ENCODE data around the gene RPAP3. TPM values are rescaled to one million over a fixed set of nuclear protein-coding genes. Genes with fewer than 3 reads are reported as not detected.

The RPAP3 gene
- total RNA-seq, 1 experiment from 2014 or later, result 48.9 TPM

GRCh38 chr12:47686645-47687240, 19.1 kb downstream of the RPAP3 start:
- H3K56ac ChIP-seq (ENCODE audit: insufficient read length, low read depth, low read length), result no peak overlapping the region
- H3K9me3 Mint-ChIP-seq, result no peaks in the 10 kb centered on the region
- no peak overlapping the region for H3K14ac ChIP-seq (ENCODE audit: insufficient read depth, low read length)
- no peak overlapping the region for H4K8ac ChIP-seq (replicated peaks; ENCODE audit: insufficient read length, low read depth, low read length)
- peaks cover under 1 to 34% (median 13%) of the 10 kb centered on the region in 3 experiments; a peak in 6 of 7 replicates for H3K36me3 Mint-ChIP-seq (ENCODE audit: insufficient read depth in 1 of 3, low read depth in 3 of 3)
- no peaks in the 10 kb centered on the region for H3K27me3 Mint-ChIP-seq (ENCODE audit: low read depth)
- no peak overlapping the region for H3K4me3 Mint-ChIP-seq
- TF ChIP-seq CTCF (conservative IDR thresholded peaks at IDR 0.05), result peak; percentile 71
- no peaks in the 10 kb centered on the region for H3K27me3 ChIP-seq (ENCODE audit: insufficient read depth, low read length)
- H4K91ac ChIP-seq (ENCODE audit: insufficient read length, low read depth, low read length), result no peak overlapping the region
- no peak overlapping the region for H2BK12ac ChIP-seq (ENCODE audit: insufficient read length, low read depth, low read length)
- no peak overlapping the region for H3K27ac Mint-ChIP-seq
- H3K27ac ChIP-seq (ENCODE audit: insufficient read length, low read depth, low read length), result no peak overlapping the region
- H3T11ph ChIP-seq (ENCODE audit: low read length), result no peak overlapping the region
- H3K4me2 ChIP-seq (ENCODE audit: insufficient read depth, insufficient read length, low read length), result no peak overlapping the region
- H2BK5ac ChIP-seq (ENCODE audit: insufficient read length, low read length), result no peak overlapping the region
- H3K4ac ChIP-seq (ENCODE audit: low read depth, low read length), result no peak overlapping the region
- no peak overlapping the region for H2AK5ac ChIP-seq (ENCODE audit: insufficient read length, low read length)
- H3K18ac ChIP-seq (ENCODE audit: insufficient read length, low read depth, low read length), result no peak overlapping the region
- no peak for DNase-seq
- no peaks in the 10 kb centered on the region for H3K9me3 ChIP-seq (ENCODE audit: control insufficient read depth, low read depth, low read length)
- no peak overlapping the region for H3K9ac ChIP-seq (ENCODE audit: extremely low read depth, insufficient read length, low read length)
- no peak overlapping the region for H2BK15ac ChIP-seq (ENCODE audit: low read depth, low read length)
- H3K79me1 ChIP-seq (ENCODE audit: insufficient read depth, low read depth, low read length, poor library complexity, severe bottlenecking), result no peaks in the 10 kb centered on the region
- no peaks in the 10 kb centered on the region for H3K4me1 Mint-ChIP-seq
- no peaks in the 10 kb centered on the region for H3K23me2 ChIP-seq (ENCODE audit: insufficient read length, low read depth, low read length, poor library complexity, severe bottlenecking)
- no peaks in the 10 kb centered on the region for H4K20me1 ChIP-seq (ENCODE audit: control insufficient read depth, insufficient read depth, insufficient read length)
- H2AFZ ChIP-seq (ENCODE audit: low read length), result no peak overlapping the region
- WGBS (ENCODE audit: extremely low coverage, insufficient read length, low lambda C conversion rate), result no CpG with 5 or more reads among the region's 4 CpGs
- no peaks in the 10 kb centered on the region for H3K79me2 ChIP-seq (ENCODE audit: insufficient read depth, low read length)
- H2BK20ac ChIP-seq (ENCODE audit: low read depth, low read length, poor library complexity, severe bottlenecking), result no peak overlapping the region
- H2BK120ac ChIP-seq (ENCODE audit: low read depth, low read length, poor library complexity, severe bottlenecking), result no peak overlapping the region
- no peaks in the 10 kb centered on the region for H3K4me1 ChIP-seq (ENCODE audit: insufficient read depth, low read length)
- no peak overlapping the region for H4K5ac ChIP-seq (ENCODE audit: insufficient read length, low read depth, low read length)
- no peak overlapping the region for H3K23ac ChIP-seq (ENCODE audit: insufficient read length, low read depth, low read length)

Data from H9 (cell line).